IPS-15b (cell line): ENCODE results near the gene KCNQ2.
A peak's percentile ranks its signal among the peaks of the same experiment; 100 is the strongest.

ENCODE experiments used
- H3K27me3 ChIP-seq: one replicate; pipeline ENCODE4 v1.6.1; 2013; ENCODE audit warnings: low read length; ENCODE audit not compliant: control insufficient read depth, insufficient read depth
- H3K36me3 ChIP-seq: one replicate; pipeline ENCODE4 v1.6.1; 2013; ENCODE audit warnings: low read length; ENCODE audit not compliant: control insufficient read depth, insufficient read depth
- H3K4me1 ChIP-seq: one replicate; pipeline ENCODE4 v1.6.1; 2013; ENCODE audit warnings: mild to moderate bottlenecking, low read length; ENCODE audit not compliant: control insufficient read depth, insufficient read depth
- H3K4me3 ChIP-seq: one replicate; pipeline ENCODE4 v1.5.1; 2013; ENCODE audit warnings: low read depth, low read length
- H3K9ac ChIP-seq: one replicate; pipeline ENCODE4 v1.6.1; 2013; ENCODE audit warnings: low read depth, mild to moderate bottlenecking, low read length
- H3K9me3 ChIP-seq: one replicate; pipeline ENCODE4 v1.6.1; 2013; ENCODE audit warnings: mild to moderate bottlenecking, low read length; ENCODE audit not compliant: control insufficient read depth, insufficient read depth

KCNQ2 gene

GRCh38 chr20:63493563-63494020 is 21.1 kb upstream of the KCNQ2 start:
- H3K9ac ChIP-seq, result no peak overlapping the region
- H3K36me3 ChIP-seq, result peaks cover 39% of the 10 kb centered on the region
- peaks cover 2% of the 10 kb centered on the region for H3K4me1 ChIP-seq
- H3K27me3 ChIP-seq, result peaks cover 16% of the 10 kb centered on the region
- no peaks in the 10 kb centered on the region for H3K9me3 ChIP-seq
- no peak overlapping the region for H3K4me3 ChIP-seq

- peaks cover 39% of the 10 kb centered on the region for H3K36me3 ChIP-seq
- H3K9me3 ChIP-seq, result no peaks in the 10 kb centered on the region
- H3K4me3 ChIP-seq, result no peak overlapping the region
- no peak overlapping the region for H3K9ac ChIP-seq
- H3K4me1 ChIP-seq, result peaks cover 2% of the 10 kb centered on the region
- H3K27me3 ChIP-seq, result peaks cover 13% of the 10 kb centered on the region
These were observed 20.5 kb upstream of the KCNQ2 start for GRCh38 chr20:63492982-63493381.

- H3K36me3 ChIP-seq, result peaks cover 39% of the 10 kb centered on the region
- no peak overlapping the region for H3K9ac ChIP-seq
- no peak overlapping the region for H3K4me3 ChIP-seq
- peaks cover 11% of the 10 kb centered on the region for H3K27me3 ChIP-seq
- H3K9me3 ChIP-seq, result no peaks in the 10 kb centered on the region
- peaks cover 2% of the 10 kb centered on the region for H3K4me1 ChIP-seq
These were observed 20.1 kb upstream of the KCNQ2 start for GRCh38 chr20:63492518-63492917.

- Histone ChIP-seq H3K4me3 (no peak overlapping the region), H3K9ac (no peak overlapping the region), H3K27me3 (peaks cover 7% of the 10 kb centered on the region), H3K9me3 (no peaks in the 10 kb centered on the region), H3K4me1 (peaks cover 2% of the 10 kb centered on the region), H3K36me3 (peaks cover 41% of the 10 kb centered on the region)
These were observed 19.3 kb upstream of the KCNQ2 start for GRCh38 chr20:63491635-63492230.

- Histone ChIP-seq H3K36me3 (peaks cover 41% of the 10 kb centered on the region), H3K4me1 (peaks cover 2% of the 10 kb centered on the region)
These were observed 18.6 kb upstream of the KCNQ2 start for GRCh38 chr20:63491078-63491477.

GRCh38 chr20:63490416-63490815 is 18.0 kb upstream of the KCNQ2 start:
- peaks cover 7% of the 10 kb centered on the region for H3K27me3 ChIP-seq

More at GRCh38 chr20:63491078-63491477, 18.6 kb upstream of the KCNQ2 start:
- no peaks in the 10 kb centered on the region for H3K9me3 ChIP-seq
- H3K9ac ChIP-seq, result no peak overlapping the region
- peaks cover 7% of the 10 kb centered on the region for H3K27me3 ChIP-seq
- H3K4me3 ChIP-seq, result no peak overlapping the region

GRCh38 chr20:63488315-63489251 is 16.1 kb upstream of the KCNQ2 start:
- H3K4me3 ChIP-seq, result peak overlapping the region; percentile 39
- H3K4me1 ChIP-seq, result peaks cover 2% of the 10 kb centered on the region
- H3K36me3 ChIP-seq, result peaks cover 27% of the 10 kb centered on the region
- H3K9me3 ChIP-seq, result no peaks in the 10 kb centered on the region
- H3K27me3 ChIP-seq, result peaks cover 7% of the 10 kb centered on the region
- peak overlapping the region; percentile 12 for H3K9ac ChIP-seq

More at GRCh38 chr20:63490416-63490815, 18.0 kb upstream of the KCNQ2 start:
- Histone ChIP-seq H3K9ac (no peak overlapping the region), H3K4me3 (no peak overlapping the region), H3K36me3 (peaks cover 41% of the 10 kb centered on the region), H3K4me1 (peaks cover 2% of the 10 kb centered on the region), H3K9me3 (no peaks in the 10 kb centered on the region)

GRCh38 chr20:63487781-63488241 is 15.4 kb upstream of the KCNQ2 start:
- H3K4me1 ChIP-seq, result peaks cover 2% of the 10 kb centered on the region
- no peak overlapping the region for H3K4me3 ChIP-seq
- H3K9me3 ChIP-seq, result no peaks in the 10 kb centered on the region
- H3K36me3 ChIP-seq, result peaks cover 24% of the 10 kb centered on the region
- peaks cover 7% of the 10 kb centered on the region for H3K27me3 ChIP-seq
- H3K9ac ChIP-seq, result no peak overlapping the region

GRCh38 chr20:63487116-63487764 is 14.8 kb upstream of the KCNQ2 start:
- H3K4me1 ChIP-seq, result peaks cover 2% of the 10 kb centered on the region
- no peak overlapping the region for H3K9ac ChIP-seq
- no peaks in the 10 kb centered on the region for H3K9me3 ChIP-seq
- H3K36me3 ChIP-seq, result peaks cover 19% of the 10 kb centered on the region
- H3K27me3 ChIP-seq, result peaks cover 7% of the 10 kb centered on the region
- no peak overlapping the region for H3K4me3 ChIP-seq

GRCh38 chr20:63486300-63486855 is 13.9 kb upstream of the KCNQ2 start:
- Histone ChIP-seq H3K27me3 (peaks cover 7% of the 10 kb centered on the region), H3K9me3 (no peaks in the 10 kb centered on the region), H3K4me1 (peaks cover 3% of the 10 kb centered on the region), H3K4me3 (no peak overlapping the region), H3K36me3 (peaks cover 10% of the 10 kb centered on the region), H3K9ac (no peak overlapping the region)

- Histone ChIP-seq H3K9me3 (no peaks in the 10 kb centered on the region), H3K9ac (no peak overlapping the region), H3K27me3 (peaks cover 7% of the 10 kb centered on the region), H3K36me3 (peaks cover 5% of the 10 kb centered on the region), H3K4me1 (peaks cover 5% of the 10 kb centered on the region), H3K4me3 (no peak overlapping the region)
These were observed 12.4 kb upstream of the KCNQ2 start for GRCh38 chr20:63484651-63485403.
